ENCODE data around the gene VASH1. TPM values are rescaled to one million over a fixed set of nuclear protein-coding genes. Genes with fewer than 3 reads are reported as not detected.

Gene VASH1
- total and polyA plus RNA-seq, 2 donors (not counting 3 experiments of a cell fraction or from before 2014, with no cell fraction given), result 39.8 to 168 TPM

DNA sequence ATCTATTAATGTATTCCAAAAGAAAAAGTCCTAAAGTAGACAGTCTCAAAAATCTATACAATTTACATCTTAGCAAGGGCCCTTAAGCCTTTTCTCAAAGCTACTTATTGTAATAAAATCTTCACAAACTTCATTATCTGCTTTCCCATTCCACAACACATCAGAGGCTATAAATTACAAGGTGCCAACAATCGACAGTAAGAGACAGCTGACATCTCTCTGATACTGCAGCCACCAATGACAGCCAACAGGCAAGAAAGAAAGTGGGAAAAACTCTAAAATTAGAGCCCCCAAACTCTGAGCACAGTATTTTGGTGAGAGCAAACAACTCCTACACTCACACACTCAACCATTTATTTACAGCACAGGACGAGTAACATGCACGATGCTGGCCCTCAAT lies 49.3 kb downstream of the VASH1 start:
- Histone ChIP-seq H3K4me3 (replicated peaks in 1 of 3; ENCODE audit: insufficient read depth in 1 of 3, low read depth in 1 of 3, low read length in 3 of 3) (peak overlapping the region in 1 of 3 experiments; percentile 72), H3K36me3 (ENCODE audit: control insufficient read depth in 2 of 2, extremely low read depth in 1 of 2, insufficient read depth in 2 of 2, low read length in 2 of 2) (peaks cover 0 to 21% of the 10 kb centered on the region in 2 experiments), H3K4me2 (ENCODE audit: insufficient read depth, low read length) (peak overlapping the region; percentile 98), H3K27ac (ENCODE audit: insufficient read depth, low read depth, low read length) (no peak overlapping the region), H3K9ac (replicated peaks; ENCODE audit: extremely low read depth, insufficient read depth, low read length) (peak overlapping the region; percentile 40), H3K79me2 (ENCODE audit: control insufficient read depth, insufficient read depth, low read length) (no peaks in the 10 kb centered on the region), H3K4me1 (ENCODE audit: control insufficient read depth, extremely low read depth, insufficient read depth, low read length) (peaks cover 14% of the 10 kb centered on the region), H4K20me1 (replicated peaks; ENCODE audit: control insufficient read depth, extremely low read depth, insufficient read depth, low read length) (no peaks in the 10 kb centered on the region), H3K27me3 (ENCODE audit: control insufficient read depth in 2 of 2, insufficient read depth in 2 of 2, low read length in 2 of 2) (no peaks in the 10 kb centered on the region), H3K9me3 (replicated peaks; ENCODE audit: control insufficient read depth, insufficient read depth, low read length) (no peaks in the 10 kb centered on the region), H2AFZ (ENCODE audit: low read depth, low read length) (peak overlapping the region; percentile 78), H3K9me1 (replicated peaks; ENCODE audit: control insufficient read depth, extremely low read depth, insufficient read depth, low read length) (no peaks in the 10 kb centered on the region)
- DNase-seq (ENCODE audit: low read depth, low spot score) (no peak), FAIRE-seq (no peak)
- no TSS peak for BruUV-seq (replicated peaks)
- TF ChIP-seq, protein P1, sequence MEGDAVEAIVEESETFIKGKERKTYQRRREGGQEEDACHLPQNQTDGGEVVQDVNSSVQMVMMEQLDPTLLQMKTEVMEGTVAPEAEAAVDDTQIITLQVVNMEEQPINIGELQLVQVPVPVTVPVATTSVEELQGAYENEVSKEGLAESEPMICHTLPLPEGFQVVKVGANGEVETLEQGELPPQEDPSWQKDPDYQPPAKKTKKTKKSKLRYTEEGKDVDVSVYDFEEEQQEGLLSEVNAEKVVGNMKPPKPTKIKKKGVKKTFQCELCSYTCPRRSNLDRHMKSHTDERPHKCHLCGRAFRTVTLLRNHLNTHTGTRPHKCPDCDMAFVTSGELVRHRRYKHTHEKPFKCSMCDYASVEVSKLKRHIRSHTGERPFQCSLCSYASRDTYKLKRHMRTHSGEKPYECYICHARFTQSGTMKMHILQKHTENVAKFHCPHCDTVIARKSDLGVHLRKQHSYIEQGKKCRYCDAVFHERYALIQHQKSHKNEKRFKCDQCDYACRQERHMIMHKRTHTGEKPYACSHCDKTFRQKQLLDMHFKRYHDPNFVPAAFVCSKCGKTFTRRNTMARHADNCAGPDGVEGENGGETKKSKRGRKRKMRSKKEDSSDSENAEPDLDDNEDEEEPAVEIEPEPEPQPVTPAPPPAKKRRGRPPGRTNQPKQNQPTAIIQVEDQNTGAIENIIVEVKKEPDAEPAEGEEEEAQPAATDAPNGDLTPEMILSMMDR (IDR thresholded peaks at IDR 0.05; ENCODE audit: extremely low read depth in 1 of 2, insufficient read depth in 1 of 2, low read depth in 1 of 2, low read length in 2 of 2), result no peak
- no peak for TF ChIP-seq FOS (IDR thresholded peaks at IDR 0.05; ENCODE audit: borderline replicate concordance, insufficient read depth, low read length)
- TF ChIP-seq EZH2 (IDR thresholded peaks at IDR 0.05; ENCODE audit: borderline replicate concordance, low read depth, low read length, severe bottlenecking), result no peak
- TF ChIP-seq MYC (IDR thresholded peaks at IDR 0.05; ENCODE audit: low read depth, low read length), result no peak
- TF ChIP-seq JUN (IDR thresholded peaks at IDR 0.05; ENCODE audit: borderline replicate concordance, insufficient read depth, insufficient read length, low read depth), result no peak
- no peak for TF ChIP-seq GATA2 (IDR thresholded peaks at IDR 0.05; ENCODE audit: insufficient read depth, insufficient read length, low read depth, low read length)
- TF ChIP-seq, protein P2, sequence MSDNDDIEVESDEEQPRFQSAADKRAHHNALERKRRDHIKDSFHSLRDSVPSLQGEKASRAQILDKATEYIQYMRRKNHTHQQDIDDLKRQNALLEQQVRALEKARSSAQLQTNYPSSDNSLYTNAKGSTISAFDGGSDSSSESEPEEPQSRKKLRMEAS (IDR thresholded peaks at IDR 0.05; ENCODE audit: insufficient read depth, insufficient read length), result no peak
- no peak for TF ChIP-seq POLR2A (IDR thresholded peaks at IDR 0.05; ENCODE audit: low read depth, low read length)
- no peak for TF ChIP-seq POLR2AphosphoS5 (IDR thresholded peaks at IDR 0.05; ENCODE audit: insufficient read depth, low read depth, low read length)
- dilution Hi-C loops (cut with MboI; ENCODE audit: extremely low pct_ligation_motif_present, low sequenced_read_pairs), result no loop called here
- intact Hi-C loops (cut with micrococcal nuclease), result loop anchor here (5.0 kb wide), 1 partner anchor 52 kb away; no protein-coding TSS in a partner anchor
- ChIA-PET CTCF (interaction anchor here (0.6 to 4.3 kb wide), 17 partner anchors 8 to 285 kb away, joined by 3 to 73 read pairs (median 4); no protein-coding TSS in a partner anchor), POLR2A (no interaction called here)
